ENCODE data around the gene CACHD1.
A peak's percentile ranks its signal among the peaks of the same experiment; 100 is the strongest.

The CACHD1 gene

DNA sequence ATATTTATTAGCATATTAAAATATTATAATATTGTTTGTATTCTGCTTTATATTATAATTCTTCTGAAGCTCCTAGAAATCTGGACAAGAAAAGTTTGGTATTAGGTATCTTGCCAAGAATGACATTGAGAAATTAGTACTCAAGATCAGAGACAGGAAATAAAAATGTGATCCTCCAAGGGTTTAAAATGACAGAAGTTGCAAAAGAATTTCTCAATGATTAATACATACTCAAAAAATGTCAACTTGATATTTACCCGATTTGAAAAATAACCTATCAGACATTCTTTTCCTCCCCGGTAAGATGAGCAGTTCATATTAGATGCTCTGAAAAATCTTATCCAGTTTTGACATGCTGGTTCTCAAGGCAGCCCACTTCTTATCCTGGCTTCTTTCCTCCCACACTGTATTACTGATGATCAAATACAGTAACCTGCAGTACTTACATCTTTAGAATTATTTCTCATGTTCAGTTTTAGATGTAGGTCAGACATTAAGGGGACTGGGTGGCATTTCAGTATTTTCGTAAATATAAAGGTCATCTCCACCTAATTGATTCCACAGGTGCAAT is 55.3 kb downstream of the CACHD1 start:
- no peak for DNase-seq

DNA sequence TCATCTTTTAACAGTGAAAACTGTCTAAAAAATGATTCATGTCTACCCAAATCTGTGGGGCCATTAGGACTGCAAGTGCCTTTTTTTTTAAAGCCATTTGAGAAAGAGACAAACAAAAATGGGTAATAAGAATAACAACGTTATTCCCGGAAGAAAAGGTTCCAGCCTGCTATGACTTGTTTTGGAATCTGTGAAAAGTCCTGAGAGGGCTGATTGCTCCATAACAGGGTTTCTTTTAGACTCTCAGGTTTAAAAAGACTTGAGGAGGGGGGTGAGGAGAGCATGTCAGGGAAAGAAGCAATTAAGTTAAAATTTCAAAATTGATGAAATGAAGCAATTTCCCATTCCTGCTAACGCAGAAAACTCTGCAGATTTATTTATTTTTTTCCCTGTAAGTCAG is 56.4 kb downstream of the CACHD1 start:
- no peak for DNase-seq

DNA sequence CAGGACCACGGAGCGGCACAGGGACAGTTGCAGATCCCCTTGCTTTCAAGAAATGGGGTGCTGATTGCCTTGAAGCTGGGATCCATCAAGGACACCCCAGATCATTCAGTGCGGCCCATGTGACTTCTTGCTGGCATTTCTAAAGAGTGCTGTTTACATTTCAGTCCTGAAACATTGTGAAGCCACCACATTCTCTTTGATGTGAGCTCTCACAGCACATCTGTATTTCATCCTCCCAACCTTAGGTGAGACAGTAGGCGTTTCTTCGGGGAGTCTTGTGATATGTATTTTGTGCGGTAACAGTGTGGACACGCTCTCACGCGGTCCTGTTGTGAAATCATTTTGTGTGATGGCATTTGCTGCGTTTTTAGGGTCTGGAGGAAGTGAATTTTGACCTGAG is 57.2 kb downstream of the CACHD1 start:
- DNase-seq = no peak

DNA sequence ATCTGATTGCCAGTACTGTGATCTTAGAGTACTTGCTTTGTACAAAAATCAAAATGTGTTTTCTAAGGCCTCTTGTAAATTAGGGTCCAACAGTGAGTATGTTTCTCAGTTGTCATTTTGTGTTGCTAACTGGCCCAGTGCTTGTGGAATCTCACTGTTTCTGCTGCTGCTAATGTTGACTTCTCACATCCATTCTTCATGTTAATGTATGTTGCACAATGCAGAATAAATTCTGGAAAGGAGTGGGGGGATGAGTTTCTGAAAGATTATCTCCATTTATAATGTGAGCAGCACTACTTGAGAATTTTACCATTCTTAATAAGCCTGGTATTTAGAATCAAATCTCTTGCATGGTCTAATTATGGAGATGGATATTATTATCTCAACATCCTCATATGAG is 57.9 kb downstream of the CACHD1 start:
- no peak for DNase-seq

DNA sequence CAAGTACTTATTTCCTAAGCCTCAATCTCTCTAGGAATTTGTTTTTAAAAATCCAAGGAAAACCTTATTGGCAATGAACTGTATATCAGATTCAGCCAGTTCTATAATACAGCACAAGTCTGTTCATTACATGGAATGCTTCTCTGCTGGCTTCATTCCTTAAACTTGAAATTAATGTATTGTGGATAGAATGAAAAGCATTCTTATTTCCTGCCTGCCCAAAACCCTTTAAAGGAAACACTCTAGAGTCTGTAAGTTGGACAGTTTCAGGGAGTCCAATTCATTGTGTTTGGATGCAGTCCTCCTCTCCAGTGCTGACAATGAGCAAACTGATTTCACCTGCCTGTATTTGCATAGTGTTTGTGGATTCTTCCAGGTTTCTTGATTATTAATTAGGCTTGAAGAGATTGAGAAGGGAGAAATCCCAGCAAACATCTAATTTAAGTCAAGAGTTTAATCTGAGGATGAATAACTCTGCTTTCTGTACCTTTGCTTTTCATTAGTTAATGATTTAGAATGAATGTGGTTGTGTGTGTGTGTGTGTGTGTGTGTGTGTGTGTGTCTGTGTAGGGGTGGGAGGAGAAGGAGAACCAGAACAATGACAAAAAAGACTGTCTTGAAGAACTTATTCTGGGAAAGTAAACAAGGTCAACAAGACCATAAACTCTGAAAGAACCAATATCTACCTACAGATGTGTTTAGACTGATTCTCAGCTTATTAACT is 61.2 kb downstream of the CACHD1 start:
- no peak for DNase-seq

DNA sequence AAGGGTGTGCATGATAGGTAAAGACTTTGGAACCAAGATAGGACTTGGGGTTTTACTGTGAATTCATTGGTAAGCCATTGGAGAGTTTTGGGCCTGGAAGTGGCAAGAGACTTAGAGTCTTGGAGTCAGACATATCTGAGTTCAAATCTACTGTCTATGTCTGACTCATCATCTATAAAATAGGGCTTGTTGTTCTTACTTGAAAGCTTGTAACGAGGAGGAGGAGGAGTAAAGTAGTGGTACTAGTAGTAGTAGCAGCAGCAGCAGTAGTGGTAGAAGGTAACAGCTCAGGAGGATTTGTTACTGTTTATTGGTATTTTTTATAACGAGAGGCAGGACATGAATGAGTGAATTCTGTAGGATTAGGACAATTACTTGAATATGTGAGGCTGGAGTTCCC is 62.7 kb downstream of the CACHD1 start:
- DNase-seq = no peak

DNA sequence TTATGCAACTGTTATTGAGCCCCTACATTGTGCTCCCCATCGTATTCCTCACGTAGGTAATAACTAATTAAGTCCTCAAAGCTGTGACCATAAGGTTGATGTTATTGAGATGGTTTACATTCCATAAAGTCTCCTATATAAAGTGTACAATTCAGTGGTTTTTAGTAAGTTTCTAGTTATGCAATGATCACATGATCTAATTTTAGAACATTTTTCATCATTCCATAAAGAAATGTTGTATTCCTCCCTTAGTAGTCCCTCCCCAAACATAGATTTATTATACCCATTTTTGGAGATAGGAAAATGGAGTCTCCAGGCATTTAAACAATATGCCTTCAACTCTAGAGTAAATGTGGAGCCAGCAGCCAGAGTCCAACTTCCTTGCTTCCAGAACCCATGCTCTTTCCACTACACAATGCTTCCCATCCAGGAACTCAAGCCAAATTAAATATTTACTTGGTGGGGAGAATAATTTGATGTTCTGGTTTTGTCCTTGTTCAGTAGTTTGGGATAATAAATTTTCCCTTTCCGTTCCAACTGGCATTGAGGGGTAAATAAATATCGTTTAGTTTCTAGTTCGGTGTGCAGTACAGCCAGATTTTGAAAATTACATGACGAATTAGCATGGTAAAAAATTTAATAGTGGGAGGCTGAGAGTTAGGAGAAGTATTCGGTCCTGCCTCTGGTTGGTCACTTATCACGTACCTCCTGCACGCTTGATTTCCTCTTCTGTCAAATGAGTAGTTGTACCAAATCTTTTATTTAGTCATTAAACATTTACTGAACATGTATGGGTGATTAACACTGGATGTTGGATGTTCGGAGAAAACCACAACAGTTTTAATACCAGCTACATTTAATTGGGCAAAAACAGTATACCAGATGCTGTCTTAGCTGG is 66.3 kb downstream of the CACHD1 start:
- no peak for DNase-seq

DNA sequence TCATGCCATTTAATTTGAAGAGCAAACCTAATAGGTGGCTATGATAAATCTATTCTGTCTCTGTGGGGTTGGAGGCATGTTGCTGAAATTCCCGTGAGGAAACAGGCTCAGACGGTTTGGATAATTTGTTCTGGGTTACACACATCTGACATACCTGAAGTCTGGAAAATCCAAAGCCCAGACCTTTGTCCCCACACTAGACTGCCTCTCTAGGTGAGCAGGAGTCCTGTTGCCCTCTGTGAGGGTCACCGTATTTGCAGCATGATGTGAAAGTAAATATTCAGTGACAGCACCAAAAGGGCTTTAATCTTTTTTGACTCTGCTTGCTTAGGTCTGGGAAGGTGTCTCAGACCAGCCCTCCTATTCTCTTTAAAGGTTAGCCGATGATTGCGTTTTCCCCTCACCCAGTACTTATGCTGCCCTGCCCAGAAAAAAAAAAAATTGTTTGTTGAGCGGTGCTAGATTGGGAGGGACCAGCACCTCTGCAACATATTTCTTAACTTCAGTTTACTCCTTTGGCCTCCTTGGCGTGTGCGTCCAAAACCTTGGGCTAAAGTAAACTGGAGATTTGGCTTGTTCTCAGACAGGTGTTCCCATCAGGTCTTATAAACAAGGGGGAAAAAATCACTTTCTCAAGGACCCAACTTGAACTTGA is 67.0 kb downstream of the CACHD1 start:
- no peak for DNase-seq

DNA sequence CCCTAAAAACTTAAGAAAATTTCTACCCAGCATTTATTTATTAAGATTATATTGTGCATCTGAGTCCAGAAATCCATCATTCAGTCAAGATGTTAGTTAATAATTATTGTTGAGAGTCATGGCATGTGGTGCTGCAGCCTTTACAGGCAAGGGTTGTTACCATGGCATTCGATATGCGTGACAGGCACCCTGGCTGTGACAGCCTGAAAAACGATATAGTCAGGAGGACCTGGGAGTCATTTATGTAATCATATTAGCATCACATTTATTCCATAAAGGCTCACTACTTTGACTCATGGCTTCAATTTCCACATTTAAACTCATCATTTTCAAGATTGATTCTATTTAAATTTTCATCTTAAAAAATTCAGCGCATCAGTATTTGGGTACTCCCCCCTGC is 68.0 kb downstream of the CACHD1 start:
- no peak for DNase-seq

DNA sequence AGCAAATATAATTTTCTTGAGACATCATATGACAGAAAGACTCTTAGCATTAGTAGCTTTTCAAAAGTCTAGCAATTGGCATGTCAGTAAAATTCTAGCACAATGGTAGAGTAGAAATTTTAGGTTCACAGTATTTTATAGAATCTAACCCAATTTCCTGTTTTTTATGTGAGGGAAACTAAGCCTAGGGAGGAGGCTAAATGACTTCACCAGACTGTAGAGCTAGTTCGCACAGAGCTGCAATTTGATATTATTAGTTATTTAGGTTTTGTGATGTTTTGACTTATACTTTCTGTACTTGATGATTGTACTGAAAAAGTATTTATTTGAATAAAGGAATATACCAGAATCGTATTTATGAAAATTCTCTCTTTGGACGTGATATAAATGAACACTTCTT is 68.5 kb downstream of the CACHD1 start:
- DNase-seq = no peak

DNA sequence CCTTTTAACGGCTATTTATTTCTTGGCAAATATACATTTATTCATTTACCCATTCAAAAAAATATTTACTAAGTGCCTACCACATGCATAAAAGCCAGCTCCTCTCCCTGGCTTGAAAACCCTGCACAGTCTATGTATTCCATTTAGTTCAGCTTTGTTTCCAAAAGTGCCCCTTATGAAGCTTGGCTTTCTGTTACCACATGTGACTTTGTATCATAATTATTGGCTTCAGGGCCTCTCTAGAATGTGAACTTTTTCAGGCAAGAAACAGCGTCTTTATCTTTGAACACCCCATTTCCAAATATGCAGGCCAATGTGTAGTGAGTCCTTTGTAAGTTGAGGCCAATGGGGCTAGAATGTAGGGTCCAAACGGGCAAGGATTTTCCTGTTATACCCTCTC is 69.4 kb downstream of the CACHD1 start:
- DNase-seq = no peak

DNA sequence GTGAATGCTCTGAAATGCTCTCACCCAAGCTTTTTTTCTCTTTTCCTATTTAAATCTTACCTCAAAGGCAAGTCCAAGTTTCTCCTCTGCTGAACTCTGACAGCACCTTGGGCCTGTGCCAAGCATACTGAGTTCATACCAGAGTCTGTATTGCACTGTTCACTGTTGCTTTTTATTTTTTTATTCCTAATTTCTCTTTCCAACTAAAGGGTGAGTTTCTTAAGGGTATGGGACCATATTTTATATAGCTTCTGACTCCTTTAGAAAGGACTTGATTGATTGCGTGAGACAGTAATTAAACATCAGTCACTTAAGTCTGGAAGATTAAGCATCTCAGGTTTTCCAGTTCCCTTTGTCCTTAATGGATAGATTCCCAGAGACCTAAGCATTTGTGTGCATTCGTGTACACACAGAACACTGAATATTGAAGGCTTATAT is 69.9 kb downstream of the CACHD1 start:
- DNase-seq = peak; percentile 6

DNA sequence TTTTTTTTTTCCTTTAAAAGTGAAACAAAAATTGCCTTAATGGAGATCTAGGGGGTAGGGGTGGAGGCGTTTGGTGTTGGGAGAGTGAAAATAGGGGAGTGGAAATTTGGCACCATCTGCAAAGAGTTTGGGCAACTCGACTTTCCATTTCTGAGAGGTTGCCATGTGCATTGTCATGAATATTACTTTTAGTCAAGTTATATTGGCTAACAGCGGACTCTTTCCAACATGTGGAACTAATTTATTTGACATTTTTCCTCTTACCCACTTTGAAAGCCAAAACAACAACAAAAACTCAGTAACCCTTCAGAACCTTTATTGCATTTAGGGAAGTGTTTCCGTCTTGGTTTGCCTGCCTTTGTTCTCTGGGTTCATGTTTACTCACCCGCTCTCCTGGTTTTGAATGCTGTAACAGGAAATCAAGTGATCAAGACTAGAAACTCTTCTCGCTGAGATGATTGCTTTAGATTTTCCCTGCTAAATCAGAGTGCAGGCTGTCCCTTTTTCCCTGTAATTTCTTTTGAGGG is 70.4 kb downstream of the CACHD1 start:
- DNase-seq = no peak

DNA sequence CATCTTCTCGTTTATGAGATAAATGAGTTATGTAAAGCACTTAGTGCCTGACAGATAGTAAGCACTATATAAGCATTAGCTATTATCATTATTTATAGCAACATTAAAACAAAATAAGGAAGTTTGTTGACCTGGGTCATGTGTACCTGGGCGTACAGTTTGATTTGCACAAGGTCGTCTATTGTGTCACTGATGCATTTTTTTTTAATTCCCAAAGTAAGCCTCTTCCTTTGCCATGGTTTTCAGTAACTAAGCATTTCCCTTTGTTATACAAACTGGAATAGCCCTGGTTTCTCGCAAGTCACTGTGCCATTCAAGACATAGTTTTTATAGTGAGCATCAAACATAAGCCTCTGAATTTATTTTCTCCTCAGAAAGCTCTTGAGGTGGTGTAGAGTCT is 72.2 kb downstream of the CACHD1 start:
- DNase-seq = no peak

DNA sequence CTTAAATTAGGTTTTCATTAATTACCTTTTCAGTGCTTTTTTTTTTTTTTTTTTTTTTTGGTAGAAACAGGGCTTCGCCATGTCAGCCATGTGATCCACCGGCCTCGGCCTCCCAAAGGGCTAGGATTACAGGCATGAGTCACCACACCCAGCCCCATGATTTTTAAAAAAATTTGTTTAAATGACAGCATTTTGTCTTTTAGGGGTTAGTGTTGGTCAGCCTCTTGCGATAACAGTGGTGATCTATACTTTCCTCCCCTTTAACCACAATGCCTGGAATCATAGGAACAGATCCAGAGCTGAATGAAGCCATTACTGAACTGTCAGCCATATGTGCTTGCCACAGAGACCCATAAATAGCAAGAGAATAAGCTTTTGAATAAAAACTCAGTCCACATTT is 73.9 kb downstream of the CACHD1 start:
- DNase-seq = no peak

DNA sequence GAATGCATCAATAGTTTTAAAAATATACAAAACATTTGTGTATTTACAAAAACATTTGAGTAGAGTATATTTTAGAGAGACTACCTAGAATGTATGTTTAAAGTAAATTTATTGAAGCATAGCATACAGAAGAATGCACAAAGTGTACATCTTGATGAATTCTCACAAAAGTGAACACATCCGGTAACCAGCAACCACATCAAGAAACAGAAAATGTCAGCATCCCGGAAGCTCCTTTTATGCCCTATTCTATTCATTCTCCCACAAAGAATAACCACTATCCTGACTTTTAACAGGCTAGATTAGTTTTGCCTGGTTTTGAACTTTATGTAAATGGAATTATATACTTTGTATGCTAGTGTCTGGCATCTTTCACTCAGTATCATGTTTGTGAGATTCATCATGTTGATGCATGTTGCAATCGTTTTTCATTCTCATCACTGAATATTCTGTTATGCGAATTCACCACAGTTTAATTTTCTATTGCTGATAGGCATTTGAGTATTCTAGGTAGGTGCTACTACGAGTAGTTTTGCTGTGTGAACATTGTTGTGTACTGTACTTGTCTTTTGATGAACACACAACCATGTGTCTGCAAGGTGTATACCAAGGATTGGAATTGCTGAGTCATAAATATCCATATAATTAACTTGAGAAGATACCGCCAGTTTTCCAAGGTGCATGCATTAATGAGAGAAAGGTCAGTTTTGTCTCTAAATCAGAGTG is 75.4 kb downstream of the CACHD1 start:
- peak; percentile 2 for DNase-seq

DNA sequence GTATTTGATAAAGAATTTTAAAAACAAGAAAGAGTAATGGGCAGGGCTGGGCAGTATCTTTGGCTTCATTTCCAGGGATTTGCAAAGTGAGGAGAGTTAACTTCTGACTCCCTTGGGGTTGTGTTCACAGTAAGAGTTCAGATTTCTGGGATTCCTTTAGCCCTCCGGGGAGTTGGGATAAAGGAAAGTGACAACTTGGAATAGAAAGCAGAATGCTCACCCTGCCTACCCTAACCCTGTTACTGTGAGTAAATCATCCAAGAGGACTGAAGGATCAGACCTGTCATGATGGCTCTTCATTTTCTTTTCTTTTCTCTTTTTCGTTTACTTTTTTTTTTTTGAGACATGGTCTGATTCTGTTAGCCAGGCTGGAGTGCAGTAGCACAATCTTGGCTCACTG is 76.1 kb downstream of the CACHD1 start:
- no peak for DNase-seq

DNA sequence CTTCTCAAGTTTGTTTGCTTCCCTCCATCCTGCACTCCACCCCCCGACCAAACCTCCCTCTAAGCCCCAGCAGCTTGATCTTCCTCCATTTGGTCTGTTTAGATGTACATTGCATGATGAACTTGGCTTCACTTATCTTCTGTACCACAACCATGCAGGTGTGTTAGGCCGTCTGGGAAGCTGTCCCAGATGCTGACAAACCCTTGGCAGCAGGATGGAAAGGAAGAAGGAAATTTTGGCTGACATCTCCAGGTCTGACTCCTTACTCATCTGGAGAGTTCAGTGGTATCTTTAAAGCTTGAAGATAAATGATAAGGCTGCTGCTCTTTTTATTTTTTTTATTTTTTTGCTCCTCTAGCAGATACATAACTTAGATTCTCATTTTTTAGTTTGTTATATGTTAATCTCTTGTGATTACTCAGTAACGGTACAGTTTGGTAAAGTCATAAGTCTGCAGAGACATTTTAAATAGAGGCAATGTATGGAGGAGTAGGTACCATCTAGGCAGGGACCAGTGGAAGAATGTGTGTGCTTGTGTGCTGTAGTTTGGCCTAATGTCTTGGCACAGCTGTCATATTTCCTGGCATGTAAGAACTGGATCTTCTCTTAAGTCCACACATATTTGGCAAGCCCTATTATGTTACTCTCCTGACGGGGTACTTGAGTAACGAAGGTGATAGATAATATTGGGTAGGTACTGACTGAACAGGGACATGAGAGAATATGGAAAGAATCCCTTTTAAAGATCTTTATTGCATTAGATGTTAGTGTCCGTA is 79.7 kb downstream of the CACHD1 start:
- DNase-seq = no peak

DNA sequence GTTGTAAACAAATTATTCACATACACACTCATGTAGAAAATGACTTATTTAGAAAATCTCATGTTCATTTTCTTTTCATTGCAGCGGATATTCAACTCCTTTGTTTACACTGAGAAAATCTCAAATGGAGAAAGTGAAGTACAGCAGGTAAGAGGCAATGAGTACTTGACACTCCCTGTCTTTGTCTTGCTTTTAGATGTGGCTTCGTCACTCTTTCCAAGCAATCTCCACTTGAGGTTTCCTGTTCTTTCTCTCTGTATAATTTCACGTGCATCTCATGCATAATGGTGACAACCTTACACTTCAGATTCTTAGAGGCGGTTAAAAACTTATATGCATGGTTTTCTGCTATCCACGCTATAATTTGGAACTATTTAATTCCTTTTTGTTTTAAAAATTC is 80.6 kb downstream of the CACHD1 start:
- no peak for DNase-seq

DNA sequence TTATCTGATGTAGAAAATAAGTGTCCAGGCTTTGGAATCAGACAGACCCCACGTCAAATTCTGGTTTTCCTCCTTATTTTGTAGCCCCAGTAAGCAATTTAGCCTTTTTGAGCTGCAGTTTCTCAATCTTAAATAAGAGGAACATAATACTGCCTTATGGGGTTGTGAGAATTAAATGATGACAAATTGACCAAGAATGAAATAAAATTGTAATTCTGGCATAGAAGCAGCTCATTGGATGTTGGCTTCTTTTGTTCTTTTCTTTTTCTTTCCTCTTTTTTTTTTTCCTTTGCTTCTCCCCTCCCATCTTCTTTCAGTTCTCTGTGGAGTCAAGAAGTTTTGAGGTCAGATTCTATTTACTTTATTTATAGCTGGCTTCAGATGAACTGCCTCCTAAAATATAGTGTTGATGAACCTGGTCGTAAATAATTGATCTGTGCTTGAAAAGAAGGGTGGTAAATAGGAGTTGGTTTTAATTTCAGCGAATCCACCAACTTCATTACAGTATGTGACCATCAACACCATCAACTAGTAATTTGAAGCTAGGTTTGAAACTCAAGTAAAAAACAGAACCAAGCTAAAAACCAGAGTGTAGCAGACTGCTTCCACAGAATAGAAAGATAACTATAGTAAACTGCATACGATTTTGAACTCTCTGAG is 81.1 kb downstream of the CACHD1 start:
- no peak for DNase-seq

DNA sequence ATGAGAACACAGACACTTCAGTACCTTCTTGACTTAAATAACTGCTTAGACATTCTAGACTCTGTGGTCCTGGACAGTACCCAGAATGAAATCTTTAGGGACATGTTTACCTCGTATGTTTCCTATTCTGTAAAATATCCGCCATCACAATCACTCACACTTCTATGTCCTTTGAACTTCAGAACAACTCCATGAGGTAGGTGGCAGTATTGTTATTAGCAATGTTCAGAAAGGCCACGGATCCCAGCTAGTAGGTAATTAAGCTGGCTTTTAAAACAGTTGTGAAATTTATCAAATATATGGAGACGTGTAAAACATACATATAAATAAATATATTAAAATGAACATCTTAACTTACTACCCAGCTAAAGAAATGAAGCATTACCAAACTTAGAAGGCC is 83.4 kb downstream of the CACHD1 start:
- DNase-seq = no peak

All from DMS 273 treated with DMSO at 0.1 percent for 48 hours (cell line).